ENCODE results near the gene UBTD1. TPM values are rescaled to one million over a fixed set of nuclear protein-coding genes. Genes with fewer than 3 reads are reported as not detected.
"Not testable (repeated sequence)": the region's sequence is repeated elsewhere in the genome, so short reads cannot be mapped to it uniquely, and the experiment has no call there.

UBTD1 gene
- total RNA-seq, 1 donor from 2014 or later = 37.7 TPM

DNA sequence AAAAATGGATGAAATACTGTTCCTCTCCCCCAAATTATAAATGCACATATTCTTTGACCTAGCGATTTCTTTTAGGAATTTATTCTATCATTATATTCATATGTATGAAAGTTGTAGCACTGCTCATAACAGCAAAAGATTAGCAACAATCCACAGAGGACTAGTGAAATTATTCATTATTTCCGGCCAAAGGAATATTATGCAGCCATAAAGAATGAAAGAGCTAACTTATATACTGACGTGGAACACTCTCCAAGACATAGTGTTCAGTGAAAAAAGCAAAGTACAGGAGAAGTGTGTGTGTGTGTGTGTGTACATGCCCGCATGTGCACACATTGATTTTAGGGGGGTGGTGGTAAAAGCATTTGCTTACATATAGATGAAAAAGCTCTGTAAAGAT, 23.8 kb upstream of the UBTD1 start:
- Histone ChIP-seq H3K4me3 (no peak overlapping the region), H3K36me3 (peaks cover 97% of the 10 kb centered on the region), H3K27me3 (ENCODE audit: low read depth) (no peaks in the 10 kb centered on the region), H3K9me3 (no peaks in the 10 kb centered on the region), H3K4me1 (no peaks in the 10 kb centered on the region), H3K27ac (no peak overlapping the region)
- intact Hi-C loops (cut with DNase I) = no loop called here
- ATAC-seq (no peak), DNase-seq (no peak)
- TF ChIP-seq, protein P1, sequence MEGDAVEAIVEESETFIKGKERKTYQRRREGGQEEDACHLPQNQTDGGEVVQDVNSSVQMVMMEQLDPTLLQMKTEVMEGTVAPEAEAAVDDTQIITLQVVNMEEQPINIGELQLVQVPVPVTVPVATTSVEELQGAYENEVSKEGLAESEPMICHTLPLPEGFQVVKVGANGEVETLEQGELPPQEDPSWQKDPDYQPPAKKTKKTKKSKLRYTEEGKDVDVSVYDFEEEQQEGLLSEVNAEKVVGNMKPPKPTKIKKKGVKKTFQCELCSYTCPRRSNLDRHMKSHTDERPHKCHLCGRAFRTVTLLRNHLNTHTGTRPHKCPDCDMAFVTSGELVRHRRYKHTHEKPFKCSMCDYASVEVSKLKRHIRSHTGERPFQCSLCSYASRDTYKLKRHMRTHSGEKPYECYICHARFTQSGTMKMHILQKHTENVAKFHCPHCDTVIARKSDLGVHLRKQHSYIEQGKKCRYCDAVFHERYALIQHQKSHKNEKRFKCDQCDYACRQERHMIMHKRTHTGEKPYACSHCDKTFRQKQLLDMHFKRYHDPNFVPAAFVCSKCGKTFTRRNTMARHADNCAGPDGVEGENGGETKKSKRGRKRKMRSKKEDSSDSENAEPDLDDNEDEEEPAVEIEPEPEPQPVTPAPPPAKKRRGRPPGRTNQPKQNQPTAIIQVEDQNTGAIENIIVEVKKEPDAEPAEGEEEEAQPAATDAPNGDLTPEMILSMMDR (IDR thresholded peaks at IDR 0.05) = no peak

DNA sequence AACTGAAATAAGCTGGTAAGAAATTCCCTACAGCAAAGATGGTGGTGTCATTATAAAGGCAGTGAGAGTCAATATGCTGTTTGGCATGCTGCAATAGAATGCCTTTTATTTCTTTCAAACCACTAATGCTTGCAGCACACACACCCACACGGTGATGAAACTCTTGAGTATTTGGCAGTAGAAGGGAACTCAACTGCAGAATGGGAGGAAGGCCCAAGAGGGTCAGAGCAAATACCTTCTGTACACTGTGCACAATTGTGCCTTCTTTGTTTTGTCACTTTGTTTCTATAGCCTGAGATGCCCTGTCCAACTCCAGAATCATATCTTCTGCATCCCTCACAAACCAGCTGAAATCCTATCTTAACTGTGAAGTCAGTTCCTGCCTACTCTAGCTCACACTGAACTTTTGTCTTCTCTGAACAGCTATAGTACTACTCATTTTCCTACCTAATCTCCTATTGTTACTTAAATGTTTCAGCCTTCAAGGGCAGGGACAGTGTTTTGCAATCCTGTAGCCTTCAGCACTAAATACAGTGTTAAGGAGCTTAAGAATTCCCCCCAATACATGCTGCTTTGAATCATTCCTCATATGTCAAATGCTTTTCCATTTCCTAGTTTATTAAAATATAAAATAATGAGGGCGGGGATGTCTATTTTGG, 22.7 kb upstream of the UBTD1 start:
- H3K36me3 ChIP-seq = peaks cover 97% of the 10 kb centered on the region
- H3K9me3 ChIP-seq = no peaks in the 10 kb centered on the region
- no peaks in the 10 kb centered on the region for H3K27me3 ChIP-seq (ENCODE audit: low read depth)
- ATAC-seq = peak; percentile 89 to 90
- no peak for DNase-seq
- H3K4me3 ChIP-seq = no peak overlapping the region
- peaks cover 10% of the 10 kb centered on the region for H3K4me1 ChIP-seq
- peak overlapping the region; percentile 33 for H3K27ac ChIP-seq
- TF ChIP-seq, protein P1 (IDR thresholded peaks at IDR 0.05) = no peak
- intact Hi-C loops (cut with DNase I) = no loop called here

DNA sequence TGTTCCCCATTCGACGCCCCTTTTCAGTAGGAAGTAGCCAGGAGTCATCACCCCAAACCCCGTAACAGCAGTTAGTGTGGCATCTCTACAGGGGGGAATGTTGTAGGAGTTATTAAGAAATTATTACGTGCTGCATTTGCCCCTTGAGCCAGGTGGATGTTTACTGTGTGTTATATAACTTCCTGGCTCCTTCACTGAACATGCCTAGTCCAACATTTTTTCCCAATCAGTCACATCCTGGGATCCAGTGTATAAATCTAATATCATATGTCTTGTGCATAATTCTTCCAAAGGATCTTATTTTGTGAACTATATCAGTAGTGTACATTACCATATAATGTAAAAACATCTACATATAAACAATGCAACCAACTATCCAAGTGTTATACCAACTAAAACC, 19.3 kb upstream of the UBTD1 start:
- H3K27me3 ChIP-seq (ENCODE audit: low read depth); H3K4me3 ChIP-seq; DNase-seq; H3K9me3 ChIP-seq; intact Hi-C loops (cut with DNase I); H3K27ac ChIP-seq: not testable (repeated sequence)
- peak in 1 of 2 donors; percentile 27 for ATAC-seq
- Histone ChIP-seq H3K36me3 (peaks cover 88% of the 10 kb centered on the region), H3K4me1 (peaks cover 20% of the 10 kb centered on the region)

DNA sequence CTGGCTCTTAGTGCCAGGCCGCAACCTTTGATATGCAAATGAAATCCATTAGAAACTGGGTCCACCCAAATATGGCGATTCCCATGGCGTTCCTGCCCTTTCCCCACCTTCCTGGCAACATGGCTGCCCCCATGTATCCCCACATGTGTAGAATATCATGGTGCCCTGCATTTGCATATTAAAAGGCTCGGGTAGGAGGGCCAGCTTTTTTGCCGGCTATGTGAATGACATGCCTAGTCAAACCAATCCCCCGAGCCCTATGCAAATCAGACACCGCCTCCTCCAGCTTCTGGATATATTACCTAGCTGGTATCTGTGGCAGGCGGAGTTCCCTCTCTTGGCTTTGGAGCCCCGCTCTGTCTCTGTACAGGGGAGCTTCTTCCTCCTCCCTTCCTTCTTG, 18.8 kb upstream of the UBTD1 start:
- ATAC-seq (no peak), DNase-seq (no peak)
- intact Hi-C loops (cut with DNase I) = no loop called here
- H3K27me3 ChIP-seq (ENCODE audit: low read depth) = no peaks in the 10 kb centered on the region
- TF ChIP-seq, protein P1 (IDR thresholded peaks at IDR 0.05) = no peak
- peaks cover 85% of the 10 kb centered on the region for H3K36me3 ChIP-seq
- H3K9me3 ChIP-seq = no peaks in the 10 kb centered on the region
- H3K4me1 ChIP-seq = peaks cover 20% of the 10 kb centered on the region
- no peak overlapping the region for H3K27ac ChIP-seq
- no peak overlapping the region for H3K4me3 ChIP-seq

DNA sequence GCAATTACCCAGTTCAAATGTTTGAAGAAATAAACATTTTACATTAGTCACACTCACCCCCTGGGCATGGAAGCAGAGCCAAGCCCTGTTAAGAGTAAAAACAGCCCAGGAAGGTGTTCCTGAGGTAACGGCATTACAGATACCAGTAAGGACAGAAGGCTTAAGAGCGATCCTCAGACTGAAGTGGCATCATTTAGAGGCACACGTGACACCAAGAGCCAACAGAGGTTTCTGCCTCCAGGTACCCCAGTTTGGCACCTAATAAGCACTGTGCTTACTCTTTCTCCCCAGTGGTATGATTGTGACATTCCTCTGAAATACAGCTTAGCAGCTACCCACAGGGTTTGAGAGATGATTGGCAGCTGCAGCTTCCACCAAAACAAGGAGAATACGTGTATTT, 17.7 kb upstream of the UBTD1 start:
- peak; percentile 83 to 86 for ATAC-seq
- DNase-seq = no peak
- peak overlapping the region; percentile 2 for H3K27ac ChIP-seq

DNA sequence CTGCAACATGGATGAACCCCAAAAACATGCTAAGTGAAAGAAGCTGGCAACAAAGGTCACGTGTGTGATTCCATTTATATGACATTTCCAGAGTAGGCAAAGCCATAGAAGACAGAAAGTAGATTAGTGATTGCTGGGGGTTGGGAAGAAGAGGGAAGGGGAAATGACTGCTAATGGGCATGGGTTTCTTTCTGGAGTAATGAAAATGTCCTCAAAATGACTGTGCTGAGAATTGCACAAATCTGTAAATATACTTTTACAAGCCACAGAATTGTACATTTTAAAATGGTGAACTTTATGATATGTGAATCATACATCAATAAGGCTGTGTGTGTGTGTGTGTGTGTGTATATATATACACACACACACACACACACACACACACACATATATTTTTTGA, 16.3 kb upstream of the UBTD1 start:
- peaks cover 20% of the 10 kb centered on the region for H3K4me1 ChIP-seq
- H3K4me3 ChIP-seq = no peak overlapping the region
- intact Hi-C loops (cut with DNase I) = no loop called here
- no peaks in the 10 kb centered on the region for H3K9me3 ChIP-seq
- ATAC-seq (no peak), DNase-seq (no peak)
- H3K27me3 ChIP-seq (ENCODE audit: low read depth) = no peaks in the 10 kb centered on the region
- TF ChIP-seq, protein P1 (IDR thresholded peaks at IDR 0.05) = no peak
- peaks cover 73% of the 10 kb centered on the region for H3K36me3 ChIP-seq
- no peak overlapping the region for H3K27ac ChIP-seq

More for the DNA sequence above, 17.7 kb upstream of the UBTD1 start:
- H3K9me3 ChIP-seq = no peaks in the 10 kb centered on the region
- H3K36me3 ChIP-seq = peaks cover 86% of the 10 kb centered on the region
- TF ChIP-seq, protein P1 (IDR thresholded peaks at IDR 0.05) = no peak
- H3K4me3 ChIP-seq = no peak overlapping the region
- H3K4me1 ChIP-seq = peaks cover 20% of the 10 kb centered on the region
- intact Hi-C loops (cut with DNase I) = no loop called here
- no peaks in the 10 kb centered on the region for H3K27me3 ChIP-seq (ENCODE audit: low read depth)
